GM12878 (cell line): Measurements from ENCODE around the gene PARS2. TPM values are rescaled to one million over a fixed set of nuclear protein-coding genes. Genes with fewer than 3 reads are reported as not detected.

Source experiments
- BRCA1 ChIP-seq: IDR thresholded peaks from 2 replicates; pipeline ENCODE4 v1.6.1; 2011; ENCODE audit warnings: low read depth, low read length, improper control_type of control experiment
- ELK1 ChIP-seq: IDR thresholded peaks from 2 replicates; pipeline ENCODE4 v1.6.1; 2012; ENCODE audit warnings: low read depth, low read length, improper control_type of control experiment
- HDAC6 ChIP-seq: fragments of 200-600 bp; sonication (generic); IDR thresholded peaks from one replicate; pipeline ENCODE4 v1.8.0; 2017; ENCODE audit warnings: antibody characterized with exemption; ENCODE audit not compliant: unreplicated experiment
- JUNB ChIP-seq: IDR thresholded peaks from 2 replicates; pipeline ENCODE4 v1.6.1; 2016; ENCODE audit warnings: antibody characterized with exemption, mild to moderate bottlenecking
- PRDM15 ChIP-seq: fragments of 450-650 bp; formaldehyde crosslinking; IDR thresholded peaks from 2 replicates; pipeline ENCODE4 v1.4.0; 2020; ENCODE audit warnings: mild to moderate bottlenecking, moderate library complexity
- SRF ChIP-seq, 2 experiments: IDR thresholded peaks; 2 replicates each; pipeline ENCODE4 v1.6.1; 2011; ENCODE audit warnings: low read depth in 2 of 2, low read length in 2 of 2, mild to moderate bottlenecking in 1 of 2, moderate library complexity in 1 of 2
- TAF1 ChIP-seq: IDR thresholded peaks from 2 replicates; pipeline ENCODE4 v1.6.1; 2011; ENCODE audit warnings: mild to moderate bottlenecking, low read depth, low read length, borderline replicate concordance
- ZNF274 ChIP-seq: IDR thresholded peaks from one replicate; pipeline ENCODE4 v1.8.0; 2011; ENCODE audit not compliant: insufficient read length, insufficient read depth
- polyA plus RNA-seq, 11 experiments: library from polyadenylated mRNA; depleted of rRNA in 4 of 11; unstranded in 6 of 11; stranded (reverse) in 5 of 11; fragments of >200 nt; fragmentation: Nextera tagmentation in 4 of 11; fragmentation: Illumina TruSeq in 1 of 11; extraction: Ambion mirVana in 4 of 11; extraction: Trizol in 1 of 11; gene quantifications; 1 replicate in 1 of 11; 2 replicates in 10 of 11; pipeline versions ENCODE4 v1.2.1 to v1.2.3, GENCODE V29; 2011 to 2016; ENCODE audit warnings: inconsistent platforms in 2 of 11, missing spikeins in 2 of 11, low read depth in 1 of 11
- total RNA-seq, 4 experiments: library from RNA; depleted of rRNA in 3 of 4; stranded (reverse); fragments of >200 nt in 3 of 4; fragmentation: Illumina TruSeq in 1 of 4; extraction: Trizol in 1 of 4; gene quantifications; 2 replicates each; pipeline versions ENCODE4 v1.2.1 to v1.2.3, GENCODE V29; 2013 to 2021
- TF ChIP-seq, protein P1 (sequence below): IDR thresholded peaks from 2 replicates; pipeline ENCODE4 v1.6.1; 2012; ENCODE audit warnings: low read length, inconsistent platforms

Gene PARS2
- total and polyA plus RNA-seq, 10 of the 15 experiments (the other 5 are each of a cell fraction or from before 2014, with no cell fraction given): 3.7 to 12.2 (median 5.9) TPM

GRCh38 chr1:54782156-54782555 is 17.8 kb upstream of the PARS2 start (continued):
- TF ChIP-seq PRDM15: no peak
- no peak for TF ChIP-seq HDAC6
- TF ChIP-seq SRF (IDR thresholded peaks at IDR 0.05; ENCODE audit: low read depth in 2 of 2, low read length in 2 of 2): no peak
- no peak for TF ChIP-seq JUNB
- TF ChIP-seq ELK1: no peak
- TF ChIP-seq ZNF274: no peak
- TF ChIP-seq, protein P1, sequence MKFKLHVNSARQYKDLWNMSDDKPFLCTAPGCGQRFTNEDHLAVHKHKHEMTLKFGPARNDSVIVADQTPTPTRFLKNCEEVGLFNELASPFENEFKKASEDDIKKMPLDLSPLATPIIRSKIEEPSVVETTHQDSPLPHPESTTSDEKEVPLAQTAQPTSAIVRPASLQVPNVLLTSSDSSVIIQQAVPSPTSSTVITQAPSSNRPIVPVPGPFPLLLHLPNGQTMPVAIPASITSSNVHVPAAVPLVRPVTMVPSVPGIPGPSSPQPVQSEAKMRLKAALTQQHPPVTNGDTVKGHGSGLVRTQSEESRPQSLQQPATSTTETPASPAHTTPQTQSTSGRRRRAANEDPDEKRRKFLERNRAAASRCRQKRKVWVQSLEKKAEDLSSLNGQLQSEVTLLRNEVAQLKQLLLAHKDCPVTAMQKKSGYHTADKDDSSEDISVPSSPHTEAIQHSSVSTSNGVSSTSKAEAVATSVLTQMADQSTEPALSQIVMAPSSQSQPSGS: no peak
- TF ChIP-seq TAF1: no peak
- TF ChIP-seq BRCA1: no peak
- TF ChIP-seq, all 136 proteins: peak for 0
